ENCODE data around the gene CPPED1. TPM values are rescaled to one million over a fixed set of nuclear protein-coding genes. Genes with fewer than 3 reads are reported as not detected.

The CPPED1 gene
- total and polyA plus RNA-seq, 2 of the 4 experiments (the other 2 are of a cell fraction), result 5.1 to 6.5 TPM

DNA sequence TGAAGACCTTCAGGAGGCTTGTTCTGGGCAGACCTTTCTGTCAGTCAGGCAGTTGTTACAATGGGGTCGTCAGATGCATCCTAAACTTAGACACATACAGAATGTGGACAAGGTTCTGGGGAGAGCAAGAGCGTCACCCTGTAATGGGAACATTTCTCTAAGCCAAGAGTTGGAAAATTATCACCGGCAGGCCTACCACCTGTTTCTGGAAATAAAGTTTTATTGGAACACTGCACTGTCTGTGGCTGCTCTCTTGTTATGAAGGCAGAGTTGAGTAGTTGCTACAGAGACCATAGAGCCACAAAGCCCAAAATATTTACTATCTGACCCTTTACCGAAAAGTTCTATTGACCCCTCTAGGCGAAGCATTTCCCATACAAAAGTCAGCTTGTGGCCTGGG lies 106.2 kb downstream of the CPPED1 start:
- Histone ChIP-seq H3K14ac (replicated peaks; ENCODE audit: low read depth, low read length) (no peak overlapping the region), H3K9ac (ENCODE audit: low read depth, low read length) (no peak overlapping the region), H3K56ac (ENCODE audit: extremely low read depth, insufficient read depth, low read length) (no peak overlapping the region), H2BK120ac (ENCODE audit: low read depth, low read length) (no peak overlapping the region), H2BK15ac (ENCODE audit: low read depth, low read length) (no peak overlapping the region), H3K9me3 (ENCODE audit: control insufficient read depth, insufficient read depth, low read length) (no peaks in the 10 kb centered on the region), H2BK20ac (ENCODE audit: low read depth, low read length) (no peak overlapping the region), H3K4me3 (ENCODE audit: insufficient read depth, low read depth, low read length) (no peak overlapping the region), H2AK9ac (replicated peaks; ENCODE audit: low read depth, low read length, poor library complexity) (no peak overlapping the region), H2AFZ (replicated peaks; ENCODE audit: low read length, poor library complexity) (no peak overlapping the region), H2AK5ac (ENCODE audit: low read depth, low read length) (no peak overlapping the region), H4K8ac (ENCODE audit: low read depth in 2 of 2, low read length in 2 of 2) (no peak overlapping the region), H3K27ac (ENCODE audit: insufficient read depth, low read length) (no peak overlapping the region), H3K9me1 (ENCODE audit: insufficient read depth, low read length) (no peaks in the 10 kb centered on the region), H3K4me1 (ENCODE audit: control insufficient read depth, insufficient read depth, low read length) (no peaks in the 10 kb centered on the region), H3K27me3 (ENCODE audit: control insufficient read depth, insufficient read depth, low read length) (no peaks in the 10 kb centered on the region), H4K91ac (ENCODE audit: insufficient read depth, low read depth, low read length) (no peak overlapping the region), H3K36me3 (ENCODE audit: control insufficient read depth, insufficient read depth, low read length) (no peaks in the 10 kb centered on the region), H2BK5ac (ENCODE audit: low read depth, low read length, poor library complexity, severe bottlenecking) (no peak overlapping the region), H3K18ac (ENCODE audit: low read depth, low read length) (no peak overlapping the region), H3K79me1 (ENCODE audit: low read depth in 1 of 2, low read length in 2 of 2) (no peaks in the 10 kb centered on the region), H3K4me2 (ENCODE audit: low read depth, low read length) (no peak overlapping the region), H3K4ac (ENCODE audit: low read depth, low read length) (no peak overlapping the region), H3K23ac (ENCODE audit: low read depth, low read length) (no peak overlapping the region), H4K5ac (ENCODE audit: low read depth, low read length) (no peak overlapping the region), H4K20me1 (ENCODE audit: insufficient read depth, low read length) (no peaks in the 10 kb centered on the region)
- ATAC-seq (ENCODE audit: low read depth) (no peak), DNase-seq (no peak)
- POLR2A ChIA-PET (ENCODE audit: unreplicated experiment), result no interaction called here
- in situ Hi-C loops (cut with MboI; ENCODE audit: low sequenced_read_pairs) (no loop called here), intact Hi-C loops (cut with micrococcal nuclease) (no loop called here), dilution Hi-C loops (cut with HindIII; ENCODE audit: low sequenced_read_pairs, unreplicated experiment) (no loop called here)
- no peak for TF ChIP-seq CEBPB (IDR thresholded peaks at IDR 0.05; ENCODE audit: low read depth, low read length)
- no peak for TF ChIP-seq RFX5 (IDR thresholded peaks at IDR 0.05; ENCODE audit: low read depth, low read length)
- TF ChIP-seq RCOR1 (IDR thresholded peaks at IDR 0.05; ENCODE audit: insufficient replicate concordance, low read length), result no peak
- no peak for TF ChIP-seq BHLHE40 (IDR thresholded peaks at IDR 0.05; ENCODE audit: low read depth, low read length)
- TF ChIP-seq MXI1 (IDR thresholded peaks at IDR 0.05; ENCODE audit: borderline replicate concordance, low read depth, low read length), result no peak
- TF ChIP-seq MAZ (IDR thresholded peaks at IDR 0.05; ENCODE audit: borderline replicate concordance, low read depth, low read length), result no peak
- TF ChIP-seq RAD21 (IDR thresholded peaks at IDR 0.05; ENCODE audit: low read length), result no peak
- TF ChIP-seq MAFK (IDR thresholded peaks at IDR 0.05; ENCODE audit: low read depth, low read length), result no peak
- TF ChIP-seq NFE2L2 (IDR thresholded peaks at IDR 0.05; ENCODE audit: low read depth, low read length), result no peak
- TF ChIP-seq, protein P1, sequence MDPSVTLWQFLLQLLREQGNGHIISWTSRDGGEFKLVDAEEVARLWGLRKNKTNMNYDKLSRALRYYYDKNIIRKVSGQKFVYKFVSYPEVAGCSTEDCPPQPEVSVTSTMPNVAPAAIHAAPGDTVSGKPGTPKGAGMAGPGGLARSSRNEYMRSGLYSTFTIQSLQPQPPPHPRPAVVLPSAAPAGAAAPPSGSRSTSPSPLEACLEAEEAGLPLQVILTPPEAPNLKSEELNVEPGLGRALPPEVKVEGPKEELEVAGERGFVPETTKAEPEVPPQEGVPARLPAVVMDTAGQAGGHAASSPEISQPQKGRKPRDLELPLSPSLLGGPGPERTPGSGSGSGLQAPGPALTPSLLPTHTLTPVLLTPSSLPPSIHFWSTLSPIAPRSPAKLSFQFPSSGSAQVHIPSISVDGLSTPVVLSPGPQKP (IDR thresholded peaks at IDR 0.05; ENCODE audit: borderline replicate concordance, low read depth, low read length), result no peak
- TF ChIP-seq FOS (IDR thresholded peaks at IDR 0.05; ENCODE audit: low read depth, low read length), result no peak
- WGBS, 2 experiments (ENCODE audit: extremely low coverage in 2 of 2, insufficient read length in 1 of 2), result no CpG with 5 or more reads among the region's 5 CpGs
- BruUV-seq (replicated peaks), result no TSS peak
- CTCF ChIA-PET, result no interaction called here

All from IMR-90 (cell line).